HepG2 (cell line): ENCODE measurements around the gene PIGV. TPM values are rescaled to one million over a fixed set of nuclear protein-coding genes. Genes with fewer than 3 reads are reported as not detected.

Source experiments
- AKAP8 ChIP-seq: sonication (generic); formaldehyde crosslinking; IDR thresholded peaks from 2 replicates; pipeline ENCODE4 v1.5.1; 2020; ENCODE audit warnings: mild to moderate bottlenecking, missing genetic modification reagents
- BRCA1 ChIP-seq: sonication (generic); formaldehyde crosslinking; IDR thresholded peaks from 2 replicates; pipeline ENCODE4 v1.4.0; 2020; ENCODE audit warnings: missing genetic modification reagents
- CREB1 ChIP-seq, 2 experiments: fragments of 450-650 bp in 1 of 2; IDR thresholded peaks; 2 replicates each; pipeline ENCODE4 v1.6.1; 2016 to 2017; ENCODE audit warnings: control low read depth in 1 of 2, mild to moderate bottlenecking in 1 of 2, missing compliant biosample characterization in 1 of 2, missing genetic modification characterization in 1 of 2
- EZH2 ChIP-seq: conservative IDR thresholded peaks from 2 replicates; pipeline ENCODE4 v1.6.1; 2012; ENCODE audit warnings: mild to moderate bottlenecking, low read depth, low read length, moderate library complexity
- FOXK1 ChIP-seq: sonication (generic); formaldehyde crosslinking; IDR thresholded peaks from 2 replicates; pipeline ENCODE4 v1.4.0; 2020; ENCODE audit warnings: low read depth, missing genetic modification reagents, borderline replicate concordance
- FOXP1 ChIP-seq, 2 experiments: fragments of 450-650 bp in 1 of 2; IDR thresholded peaks; 2 replicates each; pipeline ENCODE4 v1.6.1; 2017 to 2018; ENCODE audit warnings: antibody characterized with exemption in 1 of 2
- KDM2A ChIP-seq: sonication (generic); formaldehyde crosslinking; IDR thresholded peaks from 2 replicates; pipeline ENCODE4 v1.4.0; 2020; ENCODE audit warnings: low read depth, missing genetic modification reagents, borderline replicate concordance
- KLF15 ChIP-seq: sonication (generic); formaldehyde crosslinking; IDR thresholded peaks from 2 replicates; pipeline ENCODE4 v1.8.1; 2023; ENCODE audit warnings: borderline replicate concordance, mild to moderate bottlenecking, inconsistent platforms, missing genetic modification reagents, mixed read lengths
- MAF1 ChIP-seq: sonication (generic); formaldehyde crosslinking; IDR thresholded peaks from 2 replicates; pipeline ENCODE4 v1.5.0; 2020; ENCODE audit warnings: missing genetic modification reagents, borderline replicate concordance
- NCOA5 ChIP-seq: sonication (generic); formaldehyde crosslinking; IDR thresholded peaks from 2 replicates; pipeline ENCODE4 v1.4.0; 2020; ENCODE audit warnings: missing genetic modification reagents
- RFXAP ChIP-seq: sonication (generic); formaldehyde crosslinking; IDR thresholded peaks from 2 replicates; pipeline ENCODE4 v1.4.0; 2020; ENCODE audit warnings: missing genetic modification reagents, borderline replicate concordance
- SIN3B ChIP-seq: fragments of 150-350 bp; IDR thresholded peaks from 2 replicates; pipeline ENCODE4 v1.6.1; 2014; ENCODE audit warnings: low read length
- SP4 ChIP-seq: sonication (generic); formaldehyde crosslinking; IDR thresholded peaks from 2 replicates; pipeline ENCODE4 v1.8.1; 2023; ENCODE audit warnings: mild to moderate bottlenecking, missing genetic modification reagents
- ZNF335 ChIP-seq: sonication (generic); formaldehyde crosslinking; IDR thresholded peaks from 2 replicates; pipeline ENCODE4 v1.4.0; 2020; ENCODE audit warnings: missing genetic modification reagents
- ZNF777 ChIP-seq: sonication (generic); formaldehyde crosslinking; IDR thresholded peaks from 2 replicates; pipeline ENCODE4 v1.4.0; 2020; ENCODE audit warnings: missing genetic modification reagents
- ZNF850 ChIP-seq: sonication (generic); formaldehyde crosslinking; conservative IDR thresholded peaks from 2 replicates; pipeline ENCODE4 v1.9.0; 2021; ENCODE audit warnings: mild to moderate bottlenecking, missing genetic modification reagents
- polyA plus RNA-seq, 8 experiments: library from polyadenylated mRNA; depleted of rRNA in 3 of 8; stranded (reverse) in 7 of 8; unstranded in 1 of 8; fragments of >200 nt; fragmentation: Illumina TruSeq in 4 of 8; extraction: Trizol in 4 of 8; gene quantifications; 2 replicates each; pipeline versions ENCODE4 v1.2.1 to v1.2.3, GENCODE V29; 2011 to 2016; ENCODE audit warnings: low read depth in 4 of 8, missing spikeins in 1 of 8, mixed read lengths in 1 of 8; ENCODE audit not compliant: insufficient read depth in 1 of 8
- total RNA-seq, 5 experiments: library from RNA; depleted of rRNA; stranded (reverse); fragments of >200 nt; fragmentation: Illumina TruSeq; extraction: Trizol; gene quantifications; 2 replicates each; pipeline ENCODE4 v1.2.3, GENCODE V29; 2016; ENCODE audit warnings: low read depth in 1 of 5
- TF ChIP-seq, protein P1 (sequence below): sonication (generic); formaldehyde crosslinking; IDR thresholded peaks from 2 replicates; pipeline ENCODE4 v1.8.0; 2022; ENCODE audit warnings: mild to moderate bottlenecking, missing genetic modification reagents, moderate library complexity
- TF ChIP-seq, protein P2 (sequence below): sonication (generic); formaldehyde crosslinking; IDR thresholded peaks from 2 replicates; pipeline ENCODE4 v1.8.0; 2022; ENCODE audit warnings: missing genetic modification reagents, mild to moderate bottlenecking, borderline replicate concordance
- TF ChIP-seq, protein P3 (sequence below): sonication (generic); formaldehyde crosslinking; IDR thresholded peaks from 2 replicates; pipeline ENCODE4 v1.8.0; 2022; ENCODE audit warnings: missing genetic modification reagents, mild to moderate bottlenecking, inconsistent platforms, borderline replicate concordance
- TF ChIP-seq, protein P4 (sequence below): sonication (generic); formaldehyde crosslinking; IDR thresholded peaks from 2 replicates; pipeline ENCODE4 v1.8.0; 2023; ENCODE audit warnings: mild to moderate bottlenecking, missing genetic modification reagents
- TF ChIP-seq, protein P5 (sequence below): IDR thresholded peaks from 2 replicates; pipeline ENCODE4 v1.6.1; 2012; ENCODE audit warnings: inconsistent platforms

The PIGV gene
- total and polyA plus RNA-seq, 2 of the 13 experiments (the other 11 are each of a cell fraction or from before 2014, with no cell fraction given), result 13.5 to 22.7 TPM

DNA sequence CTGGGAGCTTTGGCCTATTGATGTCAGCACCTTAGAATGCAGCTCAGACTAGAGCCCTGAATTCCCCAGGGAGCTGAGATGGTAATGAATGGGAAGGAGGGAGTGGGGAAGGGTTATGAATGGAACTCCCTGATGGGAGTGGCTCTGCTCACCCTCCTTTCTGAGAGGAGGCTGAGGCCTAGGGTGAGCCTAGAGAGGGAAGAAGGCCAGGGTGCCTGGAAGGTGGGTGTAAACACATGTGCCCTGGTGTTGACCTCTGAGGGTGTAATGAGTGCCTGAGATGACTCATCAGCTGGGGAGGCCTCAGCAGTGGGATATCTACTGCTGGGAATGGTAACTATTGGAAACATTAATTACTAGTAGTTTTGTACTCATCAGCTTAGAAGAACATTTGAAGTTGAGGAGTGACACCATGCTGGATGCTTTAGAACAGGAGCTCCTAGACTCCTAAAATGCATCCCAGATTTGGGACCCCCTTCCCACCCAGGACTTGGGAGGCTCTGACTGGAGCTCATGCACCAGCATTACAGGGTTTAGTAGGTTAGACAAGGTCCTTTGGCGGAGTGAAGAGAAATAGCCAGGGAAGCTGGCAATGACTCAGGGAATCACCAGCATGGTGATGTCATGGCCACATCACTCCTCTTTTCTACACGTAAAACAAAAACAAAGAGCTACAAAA is 16.0 kb upstream of the PIGV start (continued):
- TF ChIP-seq CREB1 (IDR thresholded peaks at IDR 0.05), result 0 out of 2 replicates have a peak, but pooled peaks have one; percentile 1
- TF ChIP-seq CREB1 (CRISPR knock-in tag; IDR thresholded peaks at IDR 0.05), result no peak
- TF ChIP-seq SIN3B, result no peak
- 0 out of 2 replicates have a peak, but pooled peaks have one; percentile 40 for TF ChIP-seq KDM2A (CRISPR knock-in tag)
- TF ChIP-seq KLF15 (CRISPR knock-in tag), result no peak
- TF ChIP-seq BRCA1 (CRISPR knock-in tag), result no peak
- TF ChIP-seq NCOA5, result no peak
- TF ChIP-seq RFXAP (CRISPR knock-in tag), result no peak
- TF ChIP-seq ZNF335 (CRISPR knock-in tag), result 0 out of 2 replicates have a peak, but pooled peaks have one; percentile 30
- TF ChIP-seq ZNF777 (CRISPR knock-in tag), result no peak
- TF ChIP-seq, protein P1, sequence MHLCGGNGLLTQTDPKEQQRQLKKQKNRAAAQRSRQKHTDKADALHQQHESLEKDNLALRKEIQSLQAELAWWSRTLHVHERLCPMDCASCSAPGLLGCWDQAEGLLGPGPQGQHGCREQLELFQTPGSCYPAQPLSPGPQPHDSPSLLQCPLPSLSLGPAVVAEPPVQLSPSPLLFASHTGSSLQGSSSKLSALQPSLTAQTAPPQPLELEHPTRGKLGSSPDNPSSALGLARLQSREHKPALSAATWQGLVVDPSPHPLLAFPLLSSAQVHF (CRISPR knock-in tag), result no peak
- TF ChIP-seq EZH2, result no peak
- TF ChIP-seq, protein P2, sequence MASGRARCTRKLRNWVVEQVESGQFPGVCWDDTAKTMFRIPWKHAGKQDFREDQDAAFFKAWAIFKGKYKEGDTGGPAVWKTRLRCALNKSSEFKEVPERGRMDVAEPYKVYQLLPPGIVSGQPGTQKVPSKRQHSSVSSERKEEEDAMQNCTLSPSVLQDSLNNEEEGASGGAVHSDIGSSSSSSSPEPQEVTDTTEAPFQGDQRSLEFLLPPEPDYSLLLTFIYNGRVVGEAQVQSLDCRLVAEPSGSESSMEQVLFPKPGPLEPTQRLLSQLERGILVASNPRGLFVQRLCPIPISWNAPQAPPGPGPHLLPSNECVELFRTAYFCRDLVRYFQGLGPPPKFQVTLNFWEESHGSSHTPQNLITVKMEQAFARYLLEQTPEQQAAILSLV, result no peak
- TF ChIP-seq, protein P3, sequence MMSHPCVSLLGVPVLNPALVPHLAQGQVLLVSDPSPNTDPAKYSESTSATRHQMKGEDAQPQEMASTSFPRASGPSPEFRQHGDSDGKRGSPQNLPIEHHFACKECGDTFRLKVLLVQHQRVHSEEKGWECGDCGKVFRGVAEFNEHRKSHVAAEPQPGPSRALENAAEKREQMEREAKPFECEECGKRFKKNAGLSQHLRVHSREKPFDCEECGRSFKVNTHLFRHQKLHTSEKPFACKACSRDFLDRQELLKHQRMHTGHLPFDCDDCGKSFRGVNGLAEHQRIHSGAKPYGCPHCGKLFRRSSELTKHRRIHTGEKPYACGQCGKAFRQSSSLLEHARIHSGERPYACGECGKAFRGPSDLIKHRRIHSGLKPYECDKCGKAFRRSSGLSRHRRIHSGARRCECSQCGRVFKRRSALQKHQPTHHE (CRISPR knock-in tag), result no peak
- TF ChIP-seq FOXP1 (IDR thresholded peaks at IDR 0.05), result no peak
- peak; percentile 86 for TF ChIP-seq FOXP1 (CRISPR knock-in tag; IDR thresholded peaks at IDR 0.05)
- no peak for TF ChIP-seq AKAP8 (CRISPR knock-in tag)
- no peak for TF ChIP-seq SP4
- TF ChIP-seq, protein P4, sequence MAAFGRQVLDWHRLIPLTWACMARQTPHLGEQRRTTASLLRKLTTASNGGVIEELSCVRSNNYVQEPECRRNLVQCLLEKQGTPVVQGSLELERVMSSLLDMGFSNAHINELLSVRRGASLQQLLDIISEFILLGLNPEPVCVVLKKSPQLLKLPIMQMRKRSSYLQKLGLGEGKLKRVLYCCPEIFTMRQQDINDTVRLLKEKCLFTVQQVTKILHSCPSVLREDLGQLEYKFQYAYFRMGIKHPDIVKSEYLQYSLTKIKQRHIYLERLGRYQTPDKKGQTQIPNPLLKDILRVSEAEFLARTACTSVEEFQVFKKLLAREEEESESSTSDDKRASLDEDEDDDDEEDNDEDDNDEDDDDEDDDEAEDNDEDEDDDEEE, result no peak
- TF ChIP-seq MAF1, result no peak
- TF ChIP-seq, protein P5, sequence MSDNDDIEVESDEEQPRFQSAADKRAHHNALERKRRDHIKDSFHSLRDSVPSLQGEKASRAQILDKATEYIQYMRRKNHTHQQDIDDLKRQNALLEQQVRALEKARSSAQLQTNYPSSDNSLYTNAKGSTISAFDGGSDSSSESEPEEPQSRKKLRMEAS, result peak; percentile 61
- TF ChIP-seq FOXK1 (CRISPR knock-in tag), result peak; percentile 94
- TF ChIP-seq ZNF850, result no peak
